K562 (cell line): ENCODE measurements around the gene THEM4. TPM values are rescaled to one million over a fixed set of nuclear protein-coding genes. Genes with fewer than 3 reads are reported as not detected.
A peak's percentile ranks its signal among the peaks of the same experiment; 100 is the strongest.

Experiments
- ATAC-seq: fragments of 200-7000 bp; cut with Tn5 transposase; 3 replicates; pipeline ENCODE4 v1.9.1; 2020; ENCODE audit warnings: moderate library complexity
- BruUV-seq: library from RNA; stranded (reverse); fragments of 400-500 nt; replicated peaks from 2 replicates; lab custom pipeline; 2021; lab: Mats Ljungman, UMichigan
- CTCF ChIA-PET: fragments of 300-600 bp; formaldehyde crosslinking; extraction: SDS; loops from one replicate; lab custom pipeline; 2021; ENCODE audit warnings: low intra/inter-chr PET ratio; lab: Yijun Ruan, JAX
- POLR2A ChIA-PET: fragments of 300-600, 350-650 bp; sonication (Branson Sonifier 250); formaldehyde crosslinking; extraction: SDS; loops from one replicate; lab custom pipeline; 2021; ENCODE audit warnings: antibody characterized with exemption, inconsistent platforms; lab: Yijun Ruan, JAX
- DNase-seq, 4 experiments: peaks; one replicate each; pipeline versions ENCODE4 v3.0.0 to v3.0.0-alpha.2; 2011 to 2018; ENCODE audit warnings: low spot score in 3 of 4, mixed read lengths in 3 of 4; ENCODE audit errors: extremely low read depth in 1 of 4
- FAIRE-seq: peaks from 2 replicates; lab custom pipeline; 2011; peaks lifted over from hg19 to GRCh38; lab: Jason Lieb, UNC
- H2AFZ ChIP-seq: 2 replicates; pipeline ENCODE4 v1.6.0; 2011; ENCODE audit warnings: low read depth, low read length, control low read depth, inconsistent platforms
- H3K27ac ChIP-seq: fragments of 200-600 bp; 3 replicates; pipeline ENCODE4 v1.8.0; 2011; ENCODE audit warnings: low read depth, mild to moderate bottlenecking, control low read depth, inconsistent platforms, low read length, moderate library complexity, mixed read lengths; ENCODE audit errors: extremely low read depth
- H3K27me3 ChIP-seq, 2 experiments: fragments of 300-600 bp in 1 of 2; 2 replicates in 1 of 2; 3 replicates in 1 of 2; pipeline versions ENCODE4 v1.6.0 to v1.8.0; 2011; ENCODE audit warnings: inconsistent platforms in 2 of 2, low read length in 2 of 2, mild to moderate bottlenecking in 1 of 2, mixed read lengths in 1 of 2, moderate library complexity in 1 of 2; ENCODE audit not compliant: control insufficient read depth in 2 of 2, insufficient read depth in 2 of 2
- H3K36me3 ChIP-seq: fragments of 300-600 bp; 3 replicates; pipeline ENCODE4 v1.8.0; 2011; ENCODE audit warnings: mild to moderate bottlenecking, low read length, inconsistent platforms; ENCODE audit not compliant: control insufficient read depth, insufficient read depth
- H3K4me1 ChIP-seq, 2 experiments: fragments of 200-600 bp in 1 of 2; replicated peaks in 1 of 2; 2 replicates in 1 of 2; 3 replicates in 1 of 2; pipeline versions ENCODE4 v1.5.1 to v1.8.0; 2011; ENCODE audit warnings: inconsistent platforms in 2 of 2, low read length in 2 of 2, mild to moderate bottlenecking in 1 of 2, mixed read lengths in 1 of 2, moderate library complexity in 1 of 2; ENCODE audit not compliant: control insufficient read depth in 2 of 2, insufficient read depth in 2 of 2
- H3K4me2 ChIP-seq: 2 replicates; pipeline ENCODE4 v1.6.1; 2011; ENCODE audit warnings: low read length, control low read depth, inconsistent platforms, mixed read lengths; ENCODE audit not compliant: insufficient read depth
- H3K4me3 ChIP-seq: fragments of 200-600 bp; sonication (generic), shearing (Covaris generic); 2 replicates; pipeline ENCODE4 v1.5.1; 2016; ENCODE audit warnings: control low read depth, inconsistent platforms
- H3K79me2 ChIP-seq: fragments of 200-600 bp; 3 replicates; pipeline ENCODE4 v1.8.0; 2011; ENCODE audit warnings: low read length, inconsistent platforms; ENCODE audit not compliant: control insufficient read depth, insufficient read depth
- H3K9ac ChIP-seq, 2 experiments: 2 replicates each; pipeline versions ENCODE4 v1.6.0 to v1.6.1; 2011; ENCODE audit warnings: low read depth in 2 of 2, low read length in 2 of 2, control low read depth in 1 of 2, inconsistent platforms in 1 of 2, mild to moderate bottlenecking in 1 of 2, mixed read lengths in 1 of 2; ENCODE audit not compliant: insufficient read depth in 1 of 2
- H3K9me1 ChIP-seq: one replicate; pipeline ENCODE4 v1.6.0; 2011; ENCODE audit warnings: inconsistent platforms, mild to moderate bottlenecking, low read length, moderate library complexity; ENCODE audit not compliant: control insufficient read depth, insufficient read depth
- H3K9me3 ChIP-seq: replicated peaks from 2 replicates; pipeline ENCODE4 v1.5.1; 2011; ENCODE audit warnings: low read depth, low read length, inconsistent platforms; ENCODE audit not compliant: control insufficient read depth, insufficient read depth
- H4K20me1 ChIP-seq: replicated peaks from 2 replicates; pipeline ENCODE4 v1.6.1; 2011; ENCODE audit warnings: low read length, inconsistent platforms, mixed read lengths; ENCODE audit not compliant: control insufficient read depth, insufficient read depth
- EWSR1 ChIP-seq: fragments of 450-650 bp; IDR thresholded peaks from 2 replicates; pipeline ENCODE4 v1.6.1; 2018; ENCODE audit warnings: borderline replicate concordance, mild to moderate bottlenecking, low read depth, moderate library complexity; ENCODE audit not compliant: partially characterized antibody
- RAD21 ChIP-seq, 2 experiments: fragments of 250-450 bp in 1 of 2; fragments of 450-650 bp in 1 of 2; sonication (Bioruptor Pico) in 1 of 2; formaldehyde crosslinking in 1 of 2; IDR thresholded peaks in 1 of 2; conservative IDR thresholded peaks in 1 of 2; 2 replicates each; pipeline versions ENCODE4 v1.4.0 to v1.8.0; 2020 to 2022; ENCODE audit warnings: mild to moderate bottlenecking in 2 of 2, moderate library complexity in 1 of 2
- WGBS: fragments of 100-300 bp; shearing (Covaris generic); methylation state at CpG from one replicate; pipeline ENCODE4 v1.1.6; 2016; ENCODE audit warnings: low coverage, mixed read lengths; ENCODE audit not compliant: insufficient coverage; ENCODE audit errors: missing lambda C conversion rate; 5-methylcytosine and 5-hydroxymethylcytosine counted together
- in situ Hi-C: fragments of 300-500 bp; cut with MboI; formaldehyde crosslinking; loops from 4 replicates; pipeline ENCODE4 v1.15.0; 2018; ENCODE audit warnings: inconsistent platforms, mixed read lengths
- intact Hi-C: fragments of 100-400 bp; cut with micrococcal nuclease; formaldehyde crosslinking; loops from 2 replicates; pipeline ENCODE4 v1.14.2; 2022
- polyA plus RNA-seq, 8 experiments: library from polyadenylated mRNA; depleted of rRNA in 4 of 8; stranded (reverse) in 5 of 8; unstranded in 3 of 8; fragments of >200 nt; fragmentation: Nextera tagmentation in 2 of 8; fragmentation: Illumina TruSeq in 1 of 8; extraction: Ambion mirVana in 2 of 8; extraction: Trizol in 1 of 8; gene quantifications; 2 replicates each; pipeline versions ENCODE4 v1.2.1 to v1.2.3, GENCODE V29; 2011 to 2014; ENCODE audit warnings: inconsistent platforms in 1 of 8, missing spikeins in 1 of 8
- total RNA-seq, 7 experiments: library from RNA; depleted of rRNA in 6 of 7; stranded (reverse); fragments of >200 nt in 6 of 7; fragmentation: Illumina TruSeq in 2 of 7; extraction: Trizol in 2 of 7; gene quantifications; 2 replicates each; pipeline versions ENCODE4 v1.2.1 to v1.2.3, GENCODE V29; 2011 to 2021; ENCODE audit warnings: low replicate concordance in 1 of 7
- TF ChIP-seq, protein P1 (sequence below), 3 experiments: IDR thresholded peaks in 2 of 3; conservative IDR thresholded peaks in 1 of 3; 2 replicates each; pipeline ENCODE4 v1.5.1; 2011 to 2012; ENCODE audit warnings: low read length in 3 of 3, mild to moderate bottlenecking in 3 of 3, control low read depth in 2 of 3, improper control_type of control experiment in 1 of 3, inconsistent platforms in 1 of 3, low read depth in 1 of 3, mixed read lengths in 1 of 3, moderate library complexity in 1 of 3; ENCODE audit not compliant: insufficient read depth in 2 of 3

The THEM4 gene
- total and polyA plus RNA-seq, 9 of the 15 experiments (the other 6 are each of a cell fraction or from before 2014, with no cell fraction given): 8.6 to 71.9 (median 35.3) TPM

DNA sequence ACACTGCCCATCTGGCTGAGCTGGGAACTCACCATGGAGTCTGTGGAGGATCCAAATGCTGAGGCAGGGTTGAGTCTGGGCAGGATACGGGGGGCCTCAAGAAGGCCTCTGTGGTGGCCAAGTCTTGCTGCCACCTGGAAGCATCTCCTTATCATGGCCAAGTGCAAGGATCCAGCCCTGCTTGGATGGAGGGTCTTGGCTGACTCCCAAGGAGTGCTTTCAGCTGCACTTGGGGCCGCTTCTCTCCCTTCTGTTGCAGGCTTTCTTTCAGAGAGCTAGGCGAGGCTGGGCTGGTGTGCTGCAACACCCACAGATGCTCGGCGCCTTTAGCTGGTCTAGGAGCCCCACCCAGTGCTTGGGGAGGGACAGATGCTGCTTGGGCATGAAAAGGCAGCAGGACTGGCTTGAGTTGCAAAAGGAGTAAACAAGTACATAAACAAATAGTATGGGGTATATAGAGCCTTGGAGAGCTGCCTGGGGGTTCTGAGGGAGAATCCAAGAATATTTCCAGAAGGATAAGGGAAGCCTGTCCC, 55.8 kb downstream of the THEM4 start, which contains the start of gene THEM5:
Gene THEM5, minus strand, starts transcription at position 302 of the 533 bp plus-strand sequence. Its CDS starts 147 bp downstream, at position 155.
- ATAC-seq: peak; percentile 68

More for the DNA sequence above, 55.8 kb downstream of the THEM4 start, which contains the start of gene THEM5:
- BruUV-seq: no TSS peak
- intact Hi-C loops (no loop called here), in situ Hi-C loops (no loop called here)
- ChIA-PET CTCF (no interaction called here), POLR2A (interaction anchor here (0.6 to 0.9 kb wide), 2 partner anchors 27 to 192 kb away, joined by 3 read pairs; no protein-coding TSS in a partner anchor)
- 4% methylated on average over 5 of the region's 5 CpGs for WGBS
- H2AFZ ChIP-seq: no peak within 1 kb of the TSS
- TF ChIP-seq EWSR1 (no peak), RAD21 (CRISPR knock-in tag; conservative IDR thresholded peaks at IDR 0.05 in 1 of 2, IDR thresholded peaks at IDR 0.05 in 1 of 2) (peak in 1 of 2 experiments; percentile 44; a peak in 2 of 4 replicates)
- TF ChIP-seq, protein P1, sequence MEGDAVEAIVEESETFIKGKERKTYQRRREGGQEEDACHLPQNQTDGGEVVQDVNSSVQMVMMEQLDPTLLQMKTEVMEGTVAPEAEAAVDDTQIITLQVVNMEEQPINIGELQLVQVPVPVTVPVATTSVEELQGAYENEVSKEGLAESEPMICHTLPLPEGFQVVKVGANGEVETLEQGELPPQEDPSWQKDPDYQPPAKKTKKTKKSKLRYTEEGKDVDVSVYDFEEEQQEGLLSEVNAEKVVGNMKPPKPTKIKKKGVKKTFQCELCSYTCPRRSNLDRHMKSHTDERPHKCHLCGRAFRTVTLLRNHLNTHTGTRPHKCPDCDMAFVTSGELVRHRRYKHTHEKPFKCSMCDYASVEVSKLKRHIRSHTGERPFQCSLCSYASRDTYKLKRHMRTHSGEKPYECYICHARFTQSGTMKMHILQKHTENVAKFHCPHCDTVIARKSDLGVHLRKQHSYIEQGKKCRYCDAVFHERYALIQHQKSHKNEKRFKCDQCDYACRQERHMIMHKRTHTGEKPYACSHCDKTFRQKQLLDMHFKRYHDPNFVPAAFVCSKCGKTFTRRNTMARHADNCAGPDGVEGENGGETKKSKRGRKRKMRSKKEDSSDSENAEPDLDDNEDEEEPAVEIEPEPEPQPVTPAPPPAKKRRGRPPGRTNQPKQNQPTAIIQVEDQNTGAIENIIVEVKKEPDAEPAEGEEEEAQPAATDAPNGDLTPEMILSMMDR (IDR thresholded peaks at IDR 0.05 in 2 of 3, conservative IDR thresholded peaks at IDR 0.05 in 1 of 3; ENCODE audit: insufficient read depth in 2 of 3, low read depth in 1 of 3, low read length in 3 of 3): peak in 2 of 3 experiments; percentile 35 to 38; a peak in 3 of 6 replicates
- FAIRE-seq (no peak), DNase-seq (peak in 1 of 4 experiments; percentile 22)
- H3K4me2 ChIP-seq: no peak within 1 kb of the TSS
- H3K36me3 ChIP-seq: no peaks in the 10 kb centered on the region
- no peak within 1 kb of the TSS; a peak in 1 of 4 replicates for H3K9ac ChIP-seq
- H3K4me3 ChIP-seq: no peak within 1 kb of the TSS
- no peak within 1 kb of the TSS for H3K27ac ChIP-seq
- H3K9me3 ChIP-seq: no peaks in the 10 kb centered on the region
- no peaks in the 10 kb centered on the region for H3K9me1 ChIP-seq
- peaks cover 5 to 7% of the 10 kb centered on the region in 2 experiments; a peak in 2 of 5 replicates for H3K4me1 ChIP-seq
- peaks cover 31 to 51% of the 10 kb centered on the region in 2 experiments for H3K27me3 ChIP-seq
- H3K79me2 ChIP-seq: no peaks in the 10 kb centered on the region
- H4K20me1 ChIP-seq: 0 out of 2 replicates have a peak, but pooled peaks cover 3% of the 10 kb centered on the region
